Kidney epithelial cell (primary cell): ENCODE measurements around the gene ANXA11. TPM values are rescaled to one million over a fixed set of nuclear protein-coding genes. Genes with fewer than 3 reads are reported as not detected.

Experiments used
- DNase-seq: peaks from one replicate; pipeline ENCODE4 v3.0.0-alpha.2; 2010; ENCODE audit warnings: low read depth
- H3K27me3 ChIP-seq: 2 replicates; pipeline ENCODE4 v1.6.0; 2011; ENCODE audit warnings: low read length; ENCODE audit not compliant: control insufficient read depth, insufficient read depth
- H3K36me3 ChIP-seq: 2 replicates; pipeline ENCODE4 v1.5.1; 2011; ENCODE audit warnings: low read length; ENCODE audit not compliant: control insufficient read depth, insufficient read depth
- H3K4me3 ChIP-seq: 2 replicates; pipeline ENCODE4 v1.5.1; 2011; ENCODE audit warnings: low read depth, mild to moderate bottlenecking, control low read depth, low read length
- total RNA-seq: library from RNA; depleted of rRNA; stranded (reverse); fragments of >200 nt; gene quantifications from 2 replicates; pipeline ENCODE4 v1.2.3, GENCODE V29; 2015
- TF ChIP-seq, protein P1 (sequence below): IDR thresholded peaks from 2 replicates; pipeline ENCODE4 v1.5.1; 2011; ENCODE audit warnings: mild to moderate bottlenecking, moderate library complexity, low read length, control low read depth, inconsistent platforms; ENCODE audit not compliant: insufficient read depth, poor library complexity, severe bottlenecking

Gene ANXA11
- total RNA-seq, 1 donor from 2014 or later, result 182 TPM

DNA sequence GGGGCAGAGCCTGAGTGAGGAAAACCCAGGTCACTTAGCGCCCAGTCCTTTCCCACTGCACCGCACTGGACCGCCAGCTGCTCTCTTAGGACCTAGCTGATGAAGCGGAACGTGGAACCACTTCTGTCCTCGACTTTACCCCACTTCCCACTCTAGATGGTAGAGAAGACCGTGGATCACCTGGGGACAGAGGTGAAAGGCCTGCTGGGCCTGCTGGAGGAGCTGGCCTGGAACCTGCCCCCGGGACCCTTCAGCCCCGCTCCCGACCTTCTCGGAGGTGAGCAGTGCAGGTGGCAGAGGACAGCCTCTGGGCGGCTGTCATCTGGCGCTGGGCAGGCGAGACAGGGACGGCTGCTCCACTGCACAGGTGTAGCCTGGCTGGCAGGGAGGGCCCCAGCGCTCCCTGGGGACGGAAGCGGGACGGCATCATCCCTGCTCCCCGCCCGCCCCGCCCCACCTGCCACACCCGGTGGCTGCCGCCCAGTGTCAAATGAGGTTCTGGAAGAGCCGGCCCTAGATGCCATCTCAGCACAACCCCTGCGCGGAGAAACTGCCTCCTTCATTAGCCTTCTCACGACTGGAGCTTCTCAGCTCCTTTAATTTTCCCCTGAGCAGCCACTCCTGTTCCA lies 61.2 kb downstream of the ANXA11 start:
- TF ChIP-seq, protein P1, sequence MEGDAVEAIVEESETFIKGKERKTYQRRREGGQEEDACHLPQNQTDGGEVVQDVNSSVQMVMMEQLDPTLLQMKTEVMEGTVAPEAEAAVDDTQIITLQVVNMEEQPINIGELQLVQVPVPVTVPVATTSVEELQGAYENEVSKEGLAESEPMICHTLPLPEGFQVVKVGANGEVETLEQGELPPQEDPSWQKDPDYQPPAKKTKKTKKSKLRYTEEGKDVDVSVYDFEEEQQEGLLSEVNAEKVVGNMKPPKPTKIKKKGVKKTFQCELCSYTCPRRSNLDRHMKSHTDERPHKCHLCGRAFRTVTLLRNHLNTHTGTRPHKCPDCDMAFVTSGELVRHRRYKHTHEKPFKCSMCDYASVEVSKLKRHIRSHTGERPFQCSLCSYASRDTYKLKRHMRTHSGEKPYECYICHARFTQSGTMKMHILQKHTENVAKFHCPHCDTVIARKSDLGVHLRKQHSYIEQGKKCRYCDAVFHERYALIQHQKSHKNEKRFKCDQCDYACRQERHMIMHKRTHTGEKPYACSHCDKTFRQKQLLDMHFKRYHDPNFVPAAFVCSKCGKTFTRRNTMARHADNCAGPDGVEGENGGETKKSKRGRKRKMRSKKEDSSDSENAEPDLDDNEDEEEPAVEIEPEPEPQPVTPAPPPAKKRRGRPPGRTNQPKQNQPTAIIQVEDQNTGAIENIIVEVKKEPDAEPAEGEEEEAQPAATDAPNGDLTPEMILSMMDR, result no peak
- DNase-seq, result no peak
- H3K27me3 ChIP-seq, result peaks cover 15% of the 10 kb centered on the region
- H3K4me3 ChIP-seq, result no peak overlapping the region
- H3K36me3 ChIP-seq, result no peaks in the 10 kb centered on the region

DNA sequence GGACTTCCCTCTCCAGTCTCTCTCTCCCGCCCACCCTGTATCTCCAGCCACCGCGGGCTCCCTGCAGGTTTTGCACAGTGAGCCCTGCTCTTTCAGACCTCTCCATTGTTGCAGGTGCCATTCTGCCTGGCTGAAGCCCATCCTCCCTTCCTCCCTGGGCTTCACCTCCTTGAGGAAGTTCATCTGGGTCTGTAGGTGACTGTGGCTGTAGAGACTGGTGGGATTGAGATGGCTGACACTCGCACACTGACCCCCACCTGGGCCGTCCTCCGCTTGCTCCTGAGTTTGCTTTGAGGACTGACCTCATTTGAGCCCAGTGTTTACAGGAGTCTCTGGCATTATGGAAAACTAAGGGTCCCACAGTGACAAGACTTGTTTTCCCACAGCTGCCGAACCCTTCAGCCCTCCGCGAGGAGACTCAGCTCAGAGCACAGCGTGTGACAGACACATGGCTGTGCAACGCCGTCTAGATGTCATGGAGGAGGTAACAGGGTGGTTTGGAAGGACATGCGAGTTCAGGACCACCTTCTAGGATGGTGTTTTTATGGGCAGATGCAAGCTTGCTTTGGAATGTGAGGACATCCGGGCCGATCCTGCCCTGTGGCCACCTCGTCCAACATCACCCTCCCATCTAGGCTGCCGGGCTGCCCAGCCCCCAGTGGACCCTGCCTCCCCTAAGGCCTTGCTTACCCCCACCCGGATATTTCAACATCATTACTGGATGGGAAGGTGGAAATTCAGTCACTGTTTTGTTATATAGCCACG lies 63.5 kb downstream of the ANXA11 start:
- Histone ChIP-seq H3K36me3 (no peaks in the 10 kb centered on the region), H3K4me3 (no peak overlapping the region), H3K27me3 (peaks cover 15% of the 10 kb centered on the region)
- TF ChIP-seq, protein P1, result no peak
- DNase-seq, result no peak

DNA sequence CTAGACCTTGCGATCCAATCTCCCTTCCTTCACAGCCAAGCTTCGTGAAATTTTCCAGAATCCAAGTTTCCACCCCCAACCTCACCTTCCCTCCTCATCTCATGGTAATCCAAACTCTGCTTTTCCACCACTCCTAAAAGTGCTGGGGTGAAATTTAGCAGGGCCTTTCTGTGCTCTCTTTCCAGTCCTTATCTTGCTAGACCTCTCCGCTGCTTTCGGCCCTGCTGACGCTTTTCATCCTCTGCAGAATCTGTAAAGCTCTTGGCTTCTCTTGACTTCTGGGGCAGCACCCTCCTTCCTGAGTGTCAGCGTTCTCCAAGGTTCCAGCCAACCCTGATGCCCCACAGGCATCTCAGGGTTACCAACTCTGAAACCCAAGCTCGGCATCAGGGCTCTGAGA lies 65.1 kb downstream of the ANXA11 start:
- Histone ChIP-seq H3K36me3 (no peaks in the 10 kb centered on the region), H3K27me3 (peaks cover 15% of the 10 kb centered on the region), H3K4me3 (no peak overlapping the region)
- no peak for DNase-seq
- TF ChIP-seq, protein P1, result no peak

DNA sequence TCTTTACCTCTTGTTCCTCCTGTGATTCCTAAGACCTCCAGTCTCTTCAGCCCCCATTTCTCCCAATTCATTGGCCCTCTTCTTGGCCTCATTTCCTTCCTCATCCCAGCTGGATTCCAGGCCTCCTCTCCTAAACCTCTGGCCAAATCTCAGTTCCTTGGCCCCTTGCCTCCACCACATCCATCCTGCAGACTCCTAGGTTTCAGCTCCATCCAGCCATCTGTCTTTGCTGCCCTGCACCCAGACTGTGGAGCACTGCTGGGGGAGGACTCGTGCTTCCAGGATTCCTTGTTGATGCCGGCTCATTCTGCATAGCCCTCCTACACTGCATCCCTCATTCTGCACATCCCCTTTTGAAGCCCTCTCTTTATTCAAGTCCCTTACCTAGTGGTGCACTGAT lies 66.1 kb downstream of the ANXA11 start:
- no peak overlapping the region for H3K4me3 ChIP-seq
- TF ChIP-seq, protein P1, result no peak
- H3K27me3 ChIP-seq, result peaks cover 12% of the 10 kb centered on the region
- no peaks in the 10 kb centered on the region for H3K36me3 ChIP-seq
- DNase-seq, result no peak

DNA sequence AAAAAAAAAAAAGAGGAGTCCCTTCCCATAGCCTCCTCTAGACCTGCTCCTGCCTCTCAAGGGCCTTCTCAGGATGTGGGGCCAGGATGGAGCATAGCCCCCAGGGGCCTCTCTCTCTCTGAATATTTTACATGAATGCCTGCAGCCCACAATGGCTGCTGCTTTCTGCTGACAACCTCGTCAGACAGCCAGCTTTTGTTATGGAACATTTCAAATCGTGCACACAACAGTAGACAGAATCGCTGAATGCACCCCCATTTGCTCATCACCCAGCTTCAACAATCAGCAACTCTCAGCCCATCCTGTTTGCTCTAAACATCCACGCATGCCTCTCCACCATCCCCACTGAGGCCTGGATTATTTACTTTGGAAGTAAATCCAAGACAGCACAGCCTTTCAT lies 67.4 kb downstream of the ANXA11 start:
- Histone ChIP-seq H3K4me3 (no peak overlapping the region), H3K27me3 (peaks cover 14% of the 10 kb centered on the region), H3K36me3 (no peaks in the 10 kb centered on the region)
- TF ChIP-seq, protein P1, result no peak
- no peak for DNase-seq
